HG03135 (cell line): Measurements from ENCODE around the gene ERCC6L2.

Experiments used
- ATAC-seq: cut with Tn5 transposase; IDR thresholded peaks from one replicate; pipeline ENCODE4 v1.9.1; 2021; ENCODE audit warnings: mild to moderate bottlenecking, moderate library complexity; ENCODE audit not compliant: unreplicated experiment

ERCC6L2 gene

GRCh38 chr9:95857896-95858295 is 17.6 kb upstream of the ERCC6L2 start:
- ATAC-seq, result no peak

GRCh38 chr9:95862343-95862742 is 13.1 kb upstream of the ERCC6L2 start:
- ATAC-seq, result no peak

DNA sequence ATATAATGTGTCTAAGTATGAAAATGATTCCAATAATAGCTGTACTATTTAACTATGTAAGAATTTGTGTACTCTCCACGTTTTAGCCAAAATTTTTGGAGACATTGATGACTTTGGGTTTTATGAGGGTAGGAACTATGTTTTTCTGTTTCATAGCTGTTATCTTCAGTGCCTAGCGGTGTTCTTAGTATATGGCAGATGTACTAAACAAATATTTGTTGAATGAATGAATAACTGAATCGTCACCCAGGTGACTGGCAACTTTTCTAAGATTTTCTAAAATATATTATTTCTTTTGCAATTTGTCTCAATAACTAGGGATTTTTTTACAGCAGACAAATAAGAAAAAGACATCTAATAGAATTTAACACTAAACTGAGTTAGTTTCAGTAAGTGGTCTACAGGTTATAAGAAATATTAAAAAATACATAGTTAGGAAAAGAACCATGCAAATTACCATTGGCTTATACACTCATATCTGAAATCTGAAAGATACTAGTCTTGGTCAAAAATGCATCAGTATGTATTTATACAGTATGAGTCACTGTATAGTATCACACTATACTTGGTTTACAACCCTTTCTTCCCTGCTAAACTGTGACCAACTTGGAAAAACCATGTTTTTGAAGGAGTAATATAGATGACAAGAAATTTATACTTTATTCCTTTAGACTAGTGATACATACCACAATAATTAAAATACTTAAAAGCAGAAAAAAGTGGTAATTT is 10.5 kb upstream of the ERCC6L2 start:
- no peak for ATAC-seq

DNA sequence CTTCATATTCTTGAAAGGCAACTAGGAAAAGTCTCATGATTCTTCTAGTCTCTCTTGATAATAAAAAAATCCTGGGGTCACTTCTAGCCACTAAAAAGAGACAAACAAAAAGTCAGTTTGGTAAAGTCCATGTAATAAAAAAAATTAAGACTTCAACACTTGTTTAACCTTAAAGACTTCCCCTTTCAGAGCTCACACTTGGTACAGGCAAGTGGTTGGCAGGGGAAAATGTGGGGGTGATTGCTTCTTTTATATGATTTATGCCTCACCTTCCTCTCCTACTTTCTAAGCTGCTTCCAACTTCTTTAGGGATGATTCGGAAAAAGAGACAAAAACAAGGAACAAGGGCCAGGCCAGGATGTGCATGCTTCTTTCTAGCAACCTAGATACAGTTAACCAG is 5.1 kb upstream of the ERCC6L2 start:
- ATAC-seq, result no peak

DNA sequence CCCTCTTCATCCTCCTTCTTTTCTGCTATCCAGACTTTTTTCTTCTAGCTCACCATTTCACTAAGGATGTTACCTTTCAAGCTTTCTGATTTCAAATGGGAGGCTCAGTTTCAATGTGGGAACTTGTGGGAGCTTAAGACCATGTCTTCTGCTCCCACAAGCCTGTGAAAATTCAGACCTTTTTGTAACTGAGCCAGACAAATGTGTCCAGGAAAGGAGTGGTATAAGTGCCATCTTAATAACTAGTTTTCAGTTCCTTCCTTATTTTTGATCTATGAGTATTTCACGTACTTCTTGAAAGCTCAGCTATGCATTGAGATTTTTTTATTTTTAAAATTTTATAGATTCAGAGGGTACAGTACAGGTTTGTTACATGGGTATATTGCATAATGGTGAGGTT is 4.6 kb upstream of the ERCC6L2 start:
- ATAC-seq, result no peak

DNA sequence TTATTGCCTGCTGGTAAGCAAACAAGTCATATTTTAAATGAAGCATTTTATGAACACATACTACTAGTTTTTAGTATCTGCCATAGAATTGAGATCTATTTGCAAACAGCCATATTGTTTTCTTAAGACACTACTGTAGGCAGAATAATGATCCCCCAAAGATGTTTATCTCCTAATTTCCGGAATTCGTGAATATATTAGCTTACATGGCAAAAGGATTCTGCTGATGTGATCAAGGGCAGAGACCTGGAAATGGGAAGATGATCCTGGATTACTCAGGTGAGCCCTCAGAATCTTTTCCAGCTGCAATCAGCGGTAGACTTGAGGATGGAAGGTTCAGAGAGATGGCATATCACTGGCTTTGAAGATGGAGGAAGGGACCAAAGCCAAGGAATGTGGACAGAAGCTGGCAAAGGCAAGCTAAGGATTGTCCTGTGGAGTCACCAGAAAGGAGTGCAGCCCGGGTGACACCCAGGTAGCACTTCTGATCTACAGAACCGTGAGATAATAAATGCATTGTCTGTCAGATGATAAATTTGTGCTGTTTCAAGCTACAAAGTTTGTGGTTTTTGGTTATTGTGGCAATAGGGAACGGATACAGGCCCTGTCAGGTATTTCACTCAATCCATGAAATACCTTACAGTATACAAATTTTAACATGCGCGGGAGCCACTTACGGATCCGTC is 1.0 kb upstream of the ERCC6L2 start:
- no peak for ATAC-seq

GRCh38 chr9:95874989-95875304 is 544 bp upstream of the ERCC6L2 start:
- ATAC-seq, result no peak

GRCh38 chr9:95876138-95876444 is 600 bp downstream of the ERCC6L2 start:
- ATAC-seq, result no peak

DNA sequence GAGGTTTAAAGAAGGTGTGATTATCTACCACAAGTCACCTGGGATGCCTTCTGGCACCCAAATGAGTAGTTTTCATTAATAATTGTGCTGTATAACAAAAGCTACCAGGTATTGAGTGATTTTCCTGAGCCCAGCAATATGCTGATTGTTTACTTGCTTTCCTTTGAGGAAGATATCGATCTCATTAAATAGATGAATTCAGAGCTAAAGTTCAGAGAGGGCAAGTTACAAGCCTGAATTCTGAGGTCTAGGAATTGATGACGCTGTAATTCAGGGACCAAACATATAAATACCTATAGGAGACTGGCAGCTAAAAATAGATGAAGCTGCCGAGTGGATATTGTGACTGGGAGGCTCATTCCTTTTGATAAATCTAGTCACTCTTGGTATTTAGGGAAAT is 1.1 kb downstream of the ERCC6L2 start:
- no peak for ATAC-seq

DNA sequence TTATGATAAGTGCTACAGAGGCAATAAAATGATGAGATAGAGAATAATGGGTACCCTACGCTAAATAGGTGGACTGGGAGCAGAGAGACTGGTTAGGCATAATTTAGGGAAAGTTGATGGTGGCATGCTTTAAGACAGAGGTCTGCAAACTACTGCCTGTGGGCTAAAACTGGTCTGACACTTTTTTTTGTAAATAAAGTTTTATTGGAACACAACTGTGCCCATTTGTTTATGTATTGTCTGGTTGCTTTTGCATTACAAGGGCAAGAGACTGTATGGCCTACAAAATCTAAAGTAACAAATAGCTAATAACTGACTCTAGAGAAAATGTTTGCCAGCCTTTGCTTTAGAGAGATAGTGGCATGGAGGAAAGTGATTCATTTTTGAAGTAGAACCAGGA is 2.5 kb downstream of the ERCC6L2 start:
- ATAC-seq, result no peak

GRCh38 chr9:95879591-95879990 is 4.1 kb downstream of the ERCC6L2 start:
- ATAC-seq, result no peak

GRCh38 chr9:95880021-95880690 is 4.7 kb downstream of the ERCC6L2 start:
- ATAC-seq, result no peak

DNA sequence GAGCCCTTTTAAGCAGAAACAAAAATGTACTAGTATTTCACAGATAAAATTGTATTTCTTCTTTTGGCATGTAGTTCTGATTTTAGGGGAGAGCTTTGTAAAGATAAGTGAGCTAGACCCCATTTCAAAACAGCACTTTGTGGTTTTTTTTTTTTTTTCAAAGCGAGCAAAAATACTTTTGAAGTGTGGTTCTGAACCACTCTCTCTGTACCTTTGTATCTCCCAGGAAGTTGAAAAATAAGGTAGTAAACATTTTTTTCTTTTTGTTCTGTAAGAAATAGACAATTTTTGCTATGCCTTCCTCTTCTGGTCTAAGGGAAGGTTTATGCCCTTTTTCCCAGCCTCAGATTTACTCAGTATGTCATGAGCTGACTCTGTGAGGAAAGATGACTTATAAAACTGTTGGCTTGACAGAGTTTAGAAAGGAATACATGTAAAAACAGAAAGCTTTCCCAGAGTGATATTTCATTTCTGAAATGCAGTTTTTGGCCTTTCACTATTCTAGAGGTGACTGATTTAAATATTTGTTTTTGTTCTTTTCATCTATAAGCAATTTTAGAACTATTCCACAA is 12.5 kb downstream of the ERCC6L2 start:
- ATAC-seq, result no peak

DNA sequence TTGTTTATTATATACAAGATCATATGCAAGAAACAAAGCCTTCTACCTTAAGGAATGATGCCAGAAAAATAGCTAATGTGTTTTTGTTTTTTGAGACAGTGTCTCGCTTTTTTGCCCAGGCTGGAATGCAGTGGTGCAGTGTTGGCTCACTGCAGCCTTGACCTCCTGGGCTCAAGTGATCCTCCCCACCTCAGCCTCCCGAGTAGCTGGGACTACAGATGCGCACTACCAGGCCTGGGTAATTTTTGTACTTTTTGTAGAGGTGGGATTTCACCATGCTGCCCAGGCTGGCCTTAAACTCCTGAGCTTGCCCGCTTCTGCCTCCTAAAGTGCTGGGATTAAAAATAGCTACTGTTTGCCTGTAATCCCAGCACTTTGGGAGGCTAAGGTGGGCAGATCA is 15.1 kb downstream of the ERCC6L2 start:
- no peak for ATAC-seq

DNA sequence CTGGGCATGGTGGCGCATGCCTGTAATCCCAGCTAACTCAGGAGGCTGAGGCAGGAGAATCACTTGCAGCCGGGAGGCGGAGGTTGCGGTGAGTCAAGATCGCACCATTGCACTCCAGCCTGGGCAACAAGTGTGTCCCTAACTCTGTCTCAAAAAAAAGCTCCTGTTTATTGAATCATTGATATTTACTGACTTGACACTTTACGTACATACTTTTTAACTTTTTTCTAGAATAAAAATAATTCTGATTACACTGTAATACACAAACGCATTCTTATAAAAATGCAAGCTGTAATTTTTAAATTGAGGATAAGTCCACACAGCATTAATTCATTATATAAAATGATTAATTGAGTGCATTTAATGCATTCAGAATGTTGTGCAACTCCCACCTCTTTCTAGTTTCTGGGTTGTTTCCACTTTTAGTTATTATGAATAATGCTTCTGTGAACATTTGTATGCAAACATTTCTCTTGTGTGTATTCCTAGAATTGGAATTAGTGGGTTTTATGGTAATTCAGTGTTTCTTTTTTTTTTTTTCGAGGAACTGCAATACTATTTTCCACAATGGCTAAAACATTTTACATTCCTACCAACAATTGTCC is 15.7 kb downstream of the ERCC6L2 start:
- no peak for ATAC-seq

- no peak for ATAC-seq
Observed at GRCh38 chr9:95892690-95893089, 17.2 kb downstream of the ERCC6L2 start.

DNA sequence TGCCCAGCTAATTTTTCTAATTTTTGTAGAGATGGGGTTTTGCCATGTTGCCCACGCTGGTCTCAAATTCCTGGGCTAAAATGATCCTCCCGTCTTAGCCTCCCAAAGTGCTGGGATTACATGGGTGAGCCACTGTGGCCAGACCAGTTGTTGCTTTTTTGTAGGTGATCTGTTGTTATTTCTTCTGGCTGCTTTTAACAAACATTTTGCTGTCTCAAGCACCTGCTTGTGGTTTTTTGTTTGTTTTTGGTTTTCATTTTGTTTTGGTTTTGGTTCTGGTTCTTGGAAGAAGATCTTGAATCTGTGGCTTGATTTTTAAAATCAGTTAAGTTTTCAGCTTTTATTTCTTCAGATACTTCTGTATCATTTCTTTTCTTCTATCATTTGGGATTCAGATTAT is 21.1 kb downstream of the ERCC6L2 start:
- ATAC-seq, result no peak

DNA sequence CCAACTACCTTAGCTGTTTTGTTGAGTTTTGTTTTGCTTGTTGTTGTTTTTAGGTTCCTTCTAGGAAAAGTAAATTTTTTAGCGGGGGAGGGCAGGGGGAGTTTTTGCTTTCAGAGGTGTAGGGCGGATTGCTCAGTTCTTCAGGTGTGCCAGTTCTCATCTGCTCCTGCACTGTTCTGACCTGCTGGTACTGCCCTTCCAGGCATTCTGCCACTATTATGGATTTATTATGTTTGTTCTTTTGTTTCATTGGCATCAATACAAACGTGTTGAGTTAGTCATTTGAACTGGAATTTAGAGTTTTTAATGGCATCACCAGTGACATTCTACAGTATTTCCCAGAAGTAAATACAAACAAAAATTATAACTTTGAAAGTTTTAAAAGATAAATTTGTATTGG is 26.0 kb downstream of the ERCC6L2 start:
- no peak for ATAC-seq

DNA sequence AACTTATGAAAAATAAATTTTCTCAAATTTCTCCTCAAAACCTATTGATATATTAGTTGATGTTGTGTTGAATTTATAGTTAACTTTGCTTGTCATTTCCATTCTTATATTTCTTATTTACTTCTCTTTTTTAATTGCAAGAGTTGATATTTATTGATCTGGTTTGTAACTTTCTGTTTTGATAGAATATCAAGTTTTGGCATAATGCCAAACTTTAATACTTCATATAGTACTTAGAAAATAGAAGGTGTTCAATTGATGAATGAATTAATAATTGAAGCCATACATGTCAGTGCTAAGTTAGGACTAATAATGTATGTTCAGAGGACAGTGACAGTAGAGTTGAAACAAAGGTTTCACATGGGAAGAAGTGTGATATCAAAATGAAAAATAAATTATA is 27.9 kb downstream of the ERCC6L2 start:
- no peak for ATAC-seq

GRCh38 chr9:95907794-95908193 is 32.3 kb downstream of the ERCC6L2 start:
- ATAC-seq, result no peak

DNA sequence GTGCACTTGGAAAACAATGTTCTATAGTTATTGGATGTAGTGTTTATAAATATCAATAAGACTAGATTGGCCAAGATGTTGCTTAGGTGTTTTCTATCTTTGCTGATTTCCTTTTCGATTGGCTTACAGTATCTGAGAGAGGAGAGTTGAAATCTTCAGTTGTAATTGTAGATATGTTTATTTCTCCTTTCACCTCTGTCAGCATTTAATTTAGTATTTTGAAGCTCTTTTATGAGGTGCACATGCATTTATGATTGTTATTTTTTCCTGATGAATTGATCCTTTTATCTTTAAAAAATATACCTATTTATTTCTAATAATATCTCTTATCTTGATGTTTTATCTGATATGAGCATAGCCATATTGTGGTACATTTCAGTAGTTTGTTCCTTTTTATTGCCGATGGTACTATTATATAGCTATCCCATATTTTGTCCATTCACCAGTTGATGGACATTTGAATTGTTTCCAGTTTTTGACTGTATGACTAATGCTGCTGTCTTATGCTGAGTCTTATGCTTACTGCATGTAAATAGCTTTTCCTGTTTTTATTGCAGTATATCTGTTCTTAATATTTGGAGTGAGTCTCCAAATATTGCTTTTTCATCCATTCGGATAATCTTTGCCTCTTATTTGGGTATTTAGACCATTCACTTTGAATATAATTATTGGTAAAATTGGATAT is 34.7 kb downstream of the ERCC6L2 start:
- no peak for ATAC-seq
